ENCODE data around the gene THY1.

Gene THY1

DNA sequence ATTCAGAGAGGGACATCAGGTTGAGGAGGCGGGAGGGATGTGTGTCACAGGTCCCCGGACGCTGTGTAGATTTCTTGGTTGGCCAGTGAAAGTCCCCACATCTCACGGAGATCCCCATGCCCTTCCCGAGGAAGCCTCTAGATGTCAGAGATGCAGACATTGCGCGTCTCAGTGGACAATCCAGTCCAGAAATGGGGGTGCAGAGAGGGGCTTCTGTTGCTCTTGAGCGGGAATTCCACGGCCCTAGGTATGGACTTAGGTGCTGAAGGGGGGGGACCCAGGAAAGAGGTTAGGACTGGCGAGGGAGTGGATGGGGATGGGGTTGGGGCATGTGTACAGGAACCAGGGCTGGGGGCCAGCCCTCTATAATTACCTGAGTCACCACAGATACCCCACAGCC, 7.0 kb downstream of the THY1 start:
- Histone ChIP-seq H3K27me3 (replicated peaks; ENCODE audit: control insufficient read depth, insufficient read depth, low read length) (no peaks in the 10 kb centered on the region), H3K4me3 (replicated peaks; ENCODE audit: low read depth, low read length) (no peak overlapping the region), H3K36me3 (ENCODE audit: control insufficient read depth, insufficient read depth, low read length) (no peaks in the 10 kb centered on the region)
- TF ChIP-seq CTCF (IDR thresholded peaks at IDR 0.05; ENCODE audit: insufficient read depth, low read length, poor library complexity, severe bottlenecking), result no peak
- DNase-seq (ENCODE audit: extremely low read depth, insufficient read length), result no peak

DNA sequence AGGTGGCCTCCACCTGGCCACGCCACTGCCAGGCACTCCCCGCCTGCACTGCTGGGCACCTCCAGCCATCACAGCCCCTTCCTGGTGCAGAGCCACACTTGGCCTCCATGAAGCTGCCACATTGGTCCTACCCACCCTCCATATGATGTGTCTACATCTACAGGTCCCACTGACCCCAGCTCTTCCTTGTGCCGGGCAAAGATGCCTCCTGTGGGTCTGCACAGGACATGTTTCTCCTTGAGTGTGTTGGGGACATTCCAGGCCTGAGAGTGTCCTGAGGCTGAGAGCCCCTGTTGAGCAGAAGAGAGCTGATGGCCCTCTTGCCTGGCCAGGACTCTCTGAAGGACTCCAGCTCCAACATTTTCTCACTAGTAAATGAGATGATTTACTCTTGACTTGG, 7.5 kb downstream of the THY1 start:
- no peak for TF ChIP-seq CTCF (IDR thresholded peaks at IDR 0.05; ENCODE audit: insufficient read depth, low read length, poor library complexity, severe bottlenecking)
- no peaks in the 10 kb centered on the region for H3K36me3 ChIP-seq (ENCODE audit: control insufficient read depth, insufficient read depth, low read length)
- no peaks in the 10 kb centered on the region for H3K27me3 ChIP-seq (replicated peaks; ENCODE audit: control insufficient read depth, insufficient read depth, low read length)
- no peak overlapping the region for H3K4me3 ChIP-seq (replicated peaks; ENCODE audit: low read depth, low read length)
- peak; percentile 35 for DNase-seq (ENCODE audit: extremely low read depth, insufficient read length)

GRCh38 chr11:119414734-119415133, 8.2 kb downstream of the THY1 start:
- H3K27me3 ChIP-seq (replicated peaks; ENCODE audit: control insufficient read depth, insufficient read depth, low read length), result no peaks in the 10 kb centered on the region
- no peak for DNase-seq (ENCODE audit: extremely low read depth, insufficient read length)
- TF ChIP-seq CTCF (IDR thresholded peaks at IDR 0.05; ENCODE audit: insufficient read depth, low read length, poor library complexity, severe bottlenecking), result no peak
- no peaks in the 10 kb centered on the region for H3K36me3 ChIP-seq (ENCODE audit: control insufficient read depth, insufficient read depth, low read length)
- no peak overlapping the region for H3K4me3 ChIP-seq (replicated peaks; ENCODE audit: low read depth, low read length)

GRCh38 chr11:119414321-119414720, 8.7 kb downstream of the THY1 start:
- no peak for TF ChIP-seq CTCF (IDR thresholded peaks at IDR 0.05; ENCODE audit: insufficient read depth, low read length, poor library complexity, severe bottlenecking)
- H3K27me3 ChIP-seq (replicated peaks; ENCODE audit: control insufficient read depth, insufficient read depth, low read length), result no peaks in the 10 kb centered on the region

GRCh38 chr11:119412072-119412471, 10.9 kb downstream of the THY1 start:
- no peak for TF ChIP-seq CTCF (IDR thresholded peaks at IDR 0.05; ENCODE audit: insufficient read depth, low read length, poor library complexity, severe bottlenecking)
- no peak overlapping the region for H3K4me3 ChIP-seq (replicated peaks; ENCODE audit: low read depth, low read length)
- H3K27me3 ChIP-seq (replicated peaks; ENCODE audit: control insufficient read depth, insufficient read depth, low read length), result no peaks in the 10 kb centered on the region
- DNase-seq (ENCODE audit: extremely low read depth, insufficient read length), result no peak
- no peaks in the 10 kb centered on the region for H3K36me3 ChIP-seq (ENCODE audit: control insufficient read depth, insufficient read depth, low read length)

More at GRCh38 chr11:119414321-119414720, 8.7 kb downstream of the THY1 start:
- Histone ChIP-seq H3K36me3 (ENCODE audit: control insufficient read depth, insufficient read depth, low read length) (no peaks in the 10 kb centered on the region), H3K4me3 (replicated peaks; ENCODE audit: low read depth, low read length) (no peak overlapping the region)
- DNase-seq (ENCODE audit: extremely low read depth, insufficient read length), result no peak

- Histone ChIP-seq H3K36me3 (ENCODE audit: control insufficient read depth, insufficient read depth, low read length) (no peaks in the 10 kb centered on the region), H3K27me3 (replicated peaks; ENCODE audit: control insufficient read depth, insufficient read depth, low read length) (no peaks in the 10 kb centered on the region), H3K4me3 (replicated peaks; ENCODE audit: low read depth, low read length) (no peak overlapping the region)
- no peak for DNase-seq (ENCODE audit: extremely low read depth, insufficient read length)
- TF ChIP-seq CTCF (IDR thresholded peaks at IDR 0.05; ENCODE audit: insufficient read depth, low read length, poor library complexity, severe bottlenecking), result no peak
Measured at GRCh38 chr11:119410501-119410900, 12.5 kb downstream of the THY1 start.

Measured in GM06990 (cell line).